HAP-1 (cell line): Measurements from ENCODE around the gene PLEKHB1.
"Not testable (repeated sequence)": the region's sequence is repeated elsewhere in the genome, so short reads cannot be mapped to it uniquely, and the experiment has no call there.

ENCODE experiments used
- DNase-seq, 2 experiments: peaks; one replicate each; pipeline ENCODE4 v3.0.0-alpha.2; 2016 to 2020; ENCODE audit warnings: low spot score in 2 of 2
- H3K27me3 ChIP-seq: fragments of 250-450 bp; sonication (Bioruptor Pico); 2 replicates; pipeline ENCODE4 v1.5.1; 2020; ENCODE audit warnings: low read depth, mild to moderate bottlenecking, moderate library complexity
- H3K36me3 ChIP-seq: fragments of 250-450 bp; sonication (Bioruptor Pico); replicated peaks from 2 replicates; pipeline ENCODE4 v1.5.1; 2020; ENCODE audit warnings: mild to moderate bottlenecking
- H3K4me1 ChIP-seq: fragments of 250-450 bp; sonication (Bioruptor Pico); 2 replicates; pipeline ENCODE4 v1.5.1; 2020; ENCODE audit warnings: mild to moderate bottlenecking
- H3K4me3 ChIP-seq: fragments of 250-450 bp; sonication (Bioruptor Pico); 2 replicates; pipeline ENCODE4 v1.5.1; 2020; ENCODE audit warnings: mild to moderate bottlenecking, moderate library complexity
- H3K9me3 ChIP-seq: fragments of 250-450 bp; sonication (Bioruptor Pico); 2 replicates; pipeline ENCODE4 v1.5.1; 2020; ENCODE audit warnings: mild to moderate bottlenecking, moderate library complexity
- in situ Hi-C: fragments of 300-500 bp; cut with MboI; formaldehyde crosslinking; loops from 3 replicates; pipeline ENCODE4 v1.14.3; 2020; ENCODE audit warnings: low sequenced_read_pairs, inconsistent platforms, mixed read lengths

PLEKHB1 gene

GRCh38 chr11:73671701-73672100 lies 25.3 kb downstream of the PLEKHB1 start:
- H3K4me3 ChIP-seq, result no peak overlapping the region
- no peaks in the 10 kb centered on the region for H3K9me3 ChIP-seq
- in situ Hi-C loops, result no loop called here
- H3K27me3 ChIP-seq, result no peaks in the 10 kb centered on the region
- no peaks in the 10 kb centered on the region for H3K36me3 ChIP-seq
- DNase-seq, result no peak
- H3K4me1 ChIP-seq, result peaks cover 5% of the 10 kb centered on the region

GRCh38 chr11:73676552-73676951 lies 30.2 kb downstream of the PLEKHB1 start:
- H3K4me3 ChIP-seq, in situ Hi-C loops, H3K27me3 ChIP-seq, H3K9me3 ChIP-seq, H3K4me1 ChIP-seq, H3K36me3 ChIP-seq: not testable (repeated sequence)
- peak; percentile 43 to 74 for DNase-seq

- Histone ChIP-seq H3K4me1 (peaks cover 10% of the 10 kb centered on the region), H3K36me3 (peaks cover 5% of the 10 kb centered on the region), H3K4me3 (no peak overlapping the region), H3K9me3 (no peaks in the 10 kb centered on the region), H3K27me3 (no peaks in the 10 kb centered on the region)
- in situ Hi-C loops, result no loop called here
- DNase-seq, result no peak
Observed at GRCh38 chr11:73680687-73681086, 34.3 kb downstream of the PLEKHB1 start.

- no peaks in the 10 kb centered on the region for H3K27me3 ChIP-seq
- no peaks in the 10 kb centered on the region for H3K36me3 ChIP-seq
- in situ Hi-C loops, result no loop called here
- peak; percentile 30 to 61 for DNase-seq
- no peak overlapping the region for H3K4me3 ChIP-seq
- H3K4me1 ChIP-seq, result peaks cover 9% of the 10 kb centered on the region
- H3K9me3 ChIP-seq, result no peaks in the 10 kb centered on the region
Observed at GRCh38 chr11:73693899-73694525, 47.6 kb downstream of the PLEKHB1 start.

GRCh38 chr11:73705053-73705452 lies 58.7 kb downstream of the PLEKHB1 start:
- Histone ChIP-seq H3K9me3 (no peaks in the 10 kb centered on the region), H3K4me3 (no peak overlapping the region), H3K4me1 (no peaks in the 10 kb centered on the region), H3K36me3 (no peaks in the 10 kb centered on the region), H3K27me3 (no peaks in the 10 kb centered on the region)
- in situ Hi-C loops, result no loop called here
- DNase-seq, result no peak

GRCh38 chr11:73710964-73711363 lies 64.6 kb downstream of the PLEKHB1 start:
- no peak for DNase-seq
- Histone ChIP-seq H3K36me3 (peaks cover 7% of the 10 kb centered on the region; the same call in 1 of the 2 replicates), H3K4me3 (no peak overlapping the region), H3K9me3 (no peaks in the 10 kb centered on the region), H3K4me1 (0 out of 2 replicates have a peak, but pooled peaks cover under 1% of the 10 kb centered on the region), H3K27me3 (no peaks in the 10 kb centered on the region)
- in situ Hi-C loops, result no loop called here
